HG03457 (cell line): ENCODE measurements around the gene KRTAP19-8.

ENCODE experiments used
- ATAC-seq: cut with Tn5 transposase; IDR thresholded peaks from one replicate; pipeline ENCODE4 v1.9.1; 2021; ENCODE audit warnings: moderate number of reproducible peaks; ENCODE audit not compliant: unreplicated experiment

Gene KRTAP19-8

DNA sequence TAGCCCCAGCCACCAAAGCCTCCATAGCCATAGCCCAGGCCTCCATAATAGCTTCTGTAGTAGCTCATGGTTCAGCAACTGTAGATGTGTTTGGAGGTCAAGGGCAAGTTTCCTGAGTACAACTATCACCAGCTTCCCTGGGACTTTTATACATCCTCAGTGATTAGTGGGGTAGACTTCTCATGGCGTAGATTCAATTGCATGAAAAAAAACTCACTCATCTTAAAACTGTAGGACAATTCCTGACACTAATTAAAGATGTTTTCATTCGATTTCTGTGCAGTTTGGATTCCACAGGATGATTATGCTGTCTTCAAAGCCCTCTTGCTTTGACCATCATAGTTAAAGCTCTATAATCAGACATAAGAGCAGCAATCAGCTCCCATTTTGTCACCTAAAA is at the start of gene KRTAP19-8:
Gene KRTAP19-8 (minus strand): TSS at position 101 of the 400 bp plus-strand sequence. CDS start 33 bp downstream, at position 68.
- ATAC-seq: no peak

- no peak for ATAC-seq
These were observed 49.6 kb upstream of the KRTAP19-8 start for GRCh38 chr21:31087639-31088473.

GRCh38 chr21:31084689-31085088 is 46.4 kb upstream of the KRTAP19-8 start:
- no peak for ATAC-seq

DNA sequence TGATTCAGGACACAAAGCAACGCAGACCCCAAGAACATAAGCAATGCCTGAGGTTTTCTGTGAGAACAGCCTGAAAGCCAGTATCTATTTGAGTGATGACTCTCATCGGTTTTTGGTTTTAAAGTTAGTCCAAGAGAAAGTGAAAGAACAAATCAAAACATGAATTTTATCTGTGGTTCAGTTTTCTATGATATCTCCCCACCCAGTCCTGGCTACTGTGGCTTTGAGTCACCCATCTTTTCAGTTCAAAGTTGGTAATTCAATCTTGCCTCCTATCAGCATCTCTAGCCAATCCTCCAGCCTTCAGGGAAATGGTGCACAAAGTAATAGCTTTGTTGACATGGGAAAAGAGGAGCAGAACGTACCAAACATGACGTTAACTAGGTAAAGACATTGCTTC is 40.5 kb upstream of the KRTAP19-8 start:
- peak; percentile 62 for ATAC-seq

DNA sequence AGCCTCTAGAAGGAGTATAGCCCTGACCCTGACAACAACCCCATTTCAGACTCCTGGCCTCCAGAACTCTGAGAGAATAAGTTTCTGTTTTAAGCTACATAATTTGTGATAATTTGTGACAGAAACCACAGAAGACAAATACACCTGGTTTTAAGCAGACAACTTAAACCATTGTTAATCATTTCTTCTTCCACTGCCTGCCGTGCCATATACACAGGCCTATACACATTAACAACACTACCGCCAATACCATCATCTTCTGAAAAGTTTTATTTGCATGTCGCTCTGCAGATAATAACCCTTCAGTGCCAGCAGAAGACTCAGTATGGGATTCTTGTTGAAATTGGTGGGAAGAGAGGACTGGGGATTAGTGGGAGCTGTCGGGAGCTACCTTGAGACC is 39.9 kb upstream of the KRTAP19-8 start:
- no peak for ATAC-seq

GRCh38 chr21:31075848-31076247 is 37.6 kb upstream of the KRTAP19-8 start:
- ATAC-seq: no peak

DNA sequence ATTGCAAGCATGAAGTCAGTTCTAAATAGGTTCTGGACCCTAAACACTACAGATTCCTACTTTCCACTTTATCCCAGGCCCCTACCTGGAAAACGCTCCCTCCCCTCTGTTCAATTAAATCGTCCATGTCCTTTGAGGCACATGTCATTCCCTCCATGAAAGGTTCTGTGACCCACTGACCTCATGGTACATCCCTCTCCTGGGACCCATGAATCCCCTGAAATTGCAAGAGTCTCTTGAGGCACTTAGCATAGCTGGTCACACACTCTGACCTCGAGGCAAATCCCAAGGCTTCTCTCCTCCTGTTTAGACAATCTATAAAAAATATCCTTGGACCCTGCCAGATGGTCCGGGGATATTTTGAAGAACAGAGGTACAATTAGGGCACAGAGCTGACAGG is 34.3 kb upstream of the KRTAP19-8 start:
- no peak for ATAC-seq

DNA sequence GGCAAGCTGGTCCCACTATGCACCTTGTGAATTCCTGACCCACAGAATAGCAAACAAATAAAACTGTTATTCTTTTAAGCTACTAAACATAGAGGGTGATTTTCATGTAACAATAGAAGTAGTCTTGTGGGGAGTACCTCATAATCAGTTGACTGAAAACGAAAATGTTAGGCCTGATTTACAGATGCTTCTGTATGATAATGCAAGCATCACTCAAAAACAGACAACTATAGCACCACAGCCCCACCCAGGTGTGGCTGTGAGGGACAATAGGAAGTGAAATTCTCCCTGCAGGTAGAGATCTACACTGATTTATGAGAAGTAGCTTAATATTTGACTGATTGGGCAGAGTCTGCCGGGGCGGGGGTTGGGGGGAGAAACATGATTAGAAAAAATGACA is 26.5 kb upstream of the KRTAP19-8 start:
- ATAC-seq: peak; percentile 86

GRCh38 chr21:31052489-31053142 is 14.3 kb upstream of the KRTAP19-8 start:
- ATAC-seq: no peak

DNA sequence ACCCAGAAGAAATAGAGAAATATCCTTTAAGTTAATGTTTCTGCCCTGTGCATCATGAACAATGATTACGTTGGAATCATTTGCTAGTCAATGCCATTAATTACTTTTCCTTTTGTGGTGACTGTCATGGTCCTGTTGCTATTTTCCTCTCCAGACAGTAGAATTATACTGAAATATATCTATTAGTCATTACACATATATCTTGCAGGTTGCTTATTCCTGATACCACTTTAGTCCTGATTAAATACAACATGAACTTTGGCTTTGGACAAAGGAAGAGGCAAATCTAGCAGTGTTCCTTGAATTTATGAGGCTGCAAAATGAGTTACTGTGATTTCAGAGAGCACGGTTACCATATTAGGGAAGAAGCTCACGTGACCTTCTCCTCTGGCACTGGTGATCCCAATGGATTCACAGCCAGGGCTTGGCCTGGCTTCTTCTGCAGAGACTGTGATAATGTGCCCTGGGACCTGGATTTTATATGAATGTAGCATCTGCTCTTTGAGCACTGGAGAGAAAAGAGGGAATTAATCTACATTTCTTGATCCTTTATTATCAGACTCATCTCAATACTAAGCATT is 12.4 kb upstream of the KRTAP19-8 start:
- no peak for ATAC-seq

GRCh38 chr21:31045841-31046240 is 7.6 kb upstream of the KRTAP19-8 start:
- ATAC-seq: no peak

- no peak for ATAC-seq
These were observed 5.2 kb upstream of the KRTAP19-8 start for GRCh38 chr21:31043471-31043870.

GRCh38 chr21:31042080-31042464 is 3.8 kb upstream of the KRTAP19-8 start:
- ATAC-seq: no peak

DNA sequence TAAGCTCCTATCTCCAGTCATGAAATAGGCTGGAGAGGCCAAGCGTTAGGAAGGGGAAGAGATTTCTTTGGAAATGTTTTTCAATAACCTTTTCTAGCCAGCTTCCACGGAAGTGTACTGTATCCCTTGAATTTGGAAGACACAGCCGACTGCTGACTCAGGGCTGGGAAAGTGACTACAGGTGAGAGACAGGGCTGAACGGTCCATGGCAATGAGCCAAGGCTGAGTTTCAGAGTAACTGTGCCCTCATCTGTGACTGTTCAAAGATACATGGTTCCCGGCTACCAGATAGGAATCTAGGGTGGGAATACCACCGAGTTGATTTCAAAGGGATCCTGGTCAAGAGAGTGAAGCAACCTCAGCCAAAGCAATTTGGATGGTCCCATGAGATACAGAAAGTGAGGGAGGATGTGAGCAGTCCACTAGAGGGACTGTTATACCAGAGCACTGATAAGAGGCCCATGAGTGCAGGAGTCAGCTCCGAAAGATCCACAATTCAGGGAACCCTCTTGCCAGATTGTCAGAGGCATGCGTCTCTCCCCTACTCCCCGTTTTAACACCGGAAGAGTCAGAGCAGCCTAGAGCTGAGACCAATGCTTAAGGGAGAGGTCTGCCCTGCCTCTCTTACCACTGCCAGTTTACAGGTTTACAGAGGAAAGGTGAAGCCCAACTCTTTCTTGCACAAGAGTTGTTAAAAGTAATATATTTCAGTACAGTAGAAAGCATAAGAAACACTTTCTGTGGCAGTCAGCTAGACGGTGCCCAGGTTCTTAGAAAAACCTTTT is 3.2 kb upstream of the KRTAP19-8 start:
- ATAC-seq: no peak

GRCh38 chr21:31034378-31034777 is 3.9 kb downstream of the KRTAP19-8 start:
- ATAC-seq: no peak

- peak; percentile 92 for ATAC-seq
These were observed 7.7 kb downstream of the KRTAP19-8 start for GRCh38 chr21:31030367-31031106.

- ATAC-seq: no peak
These were observed 14.6 kb downstream of the KRTAP19-8 start for GRCh38 chr21:31023680-31024079.

DNA sequence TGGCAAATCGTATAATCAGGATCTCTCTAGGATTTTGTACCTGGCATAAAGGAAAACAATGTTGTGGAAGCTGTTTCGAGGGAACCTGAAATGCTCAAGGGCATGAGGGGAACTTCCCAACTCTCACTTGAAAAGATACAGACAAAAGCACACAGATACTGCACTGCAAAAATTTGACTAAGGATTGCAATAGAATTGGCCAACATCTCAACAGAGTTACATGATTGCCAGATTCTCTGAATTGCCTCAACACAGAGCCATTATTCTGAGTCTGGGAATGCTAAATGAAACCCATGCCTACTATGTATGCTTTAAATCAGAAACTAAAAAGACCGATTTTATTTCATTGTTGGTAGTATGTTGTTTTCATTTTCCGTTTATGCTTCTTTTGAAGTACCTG is 16.0 kb downstream of the KRTAP19-8 start:
- ATAC-seq: no peak

DNA sequence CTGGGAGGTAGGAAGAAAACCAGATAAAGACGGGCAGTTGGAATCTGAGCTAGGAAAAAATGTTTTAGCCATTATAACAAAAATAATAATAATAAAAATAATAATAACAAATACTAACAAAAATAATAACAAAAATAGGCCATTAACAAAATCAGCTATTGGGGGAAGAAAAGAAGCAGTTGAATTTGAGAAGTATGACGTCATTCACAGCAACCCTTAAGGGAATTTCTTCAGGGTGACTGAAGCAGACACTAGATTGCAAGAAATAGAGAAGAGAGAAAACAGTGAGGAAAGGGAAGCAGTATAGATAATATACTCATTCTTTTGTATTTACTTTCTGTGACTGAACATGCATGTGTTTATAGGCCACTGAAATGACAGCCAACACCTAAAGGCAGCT is 20.0 kb downstream of the KRTAP19-8 start:
- no peak for ATAC-seq

- no peak for ATAC-seq
These were observed 23.4 kb downstream of the KRTAP19-8 start for GRCh38 chr21:31014891-31015290.
